ENCODE measurements around the gene ZNF333. TPM values are rescaled to one million over a fixed set of nuclear protein-coding genes. Genes with fewer than 3 reads are reported as not detected.

Gene ZNF333
- total RNA-seq, 4 donors from 2014 or later = 22.8 to 50.1 (median 26.0) TPM

- DNase-seq = no peak
- Histone ChIP-seq H3K9me3 (no peaks in the 10 kb centered on the region), H3K4me1 (no peaks in the 10 kb centered on the region), H3K27ac (no peak overlapping the region), H3K36me3 (no peaks in the 10 kb centered on the region), H3K4me3 (replicated peaks in 1 of 3) (no peak overlapping the region), H3K27me3 (no peaks in the 10 kb centered on the region)
- intact Hi-C loops (cut with DNase I) = no loop called here
- 84 to 87% methylated on average over 6 of the region's 6 CpGs for WGBS, 2 donors
- TF ChIP-seq POLR2A (IDR thresholded peaks at IDR 0.05) = no peak
- TF ChIP-seq CTCF (IDR thresholded peaks at IDR 0.05) = no peak
Observed at GRCh38 chr19:14677464-14677863, 12.4 kb upstream of the ZNF333 start.

GRCh38 chr19:14678199-14678598 lies 11.6 kb upstream of the ZNF333 start:
- Histone ChIP-seq H3K36me3 (no peaks in the 10 kb centered on the region), H3K4me3 (replicated peaks in 1 of 3) (no peak overlapping the region), H3K27me3 (no peaks in the 10 kb centered on the region), H3K9me3 (no peaks in the 10 kb centered on the region), H3K4me1 (no peaks in the 10 kb centered on the region), H3K27ac (no peak overlapping the region)
- 88 to 92% methylated on average over 9 of the region's 9 CpGs for WGBS, 2 donors
- intact Hi-C loops (cut with DNase I) = no loop called here
- DNase-seq = no peak
- TF ChIP-seq CTCF (IDR thresholded peaks at IDR 0.05) (no peak), POLR2A (IDR thresholded peaks at IDR 0.05) (no peak)

- Histone ChIP-seq H3K27ac (no peak overlapping the region), H3K4me1 (no peaks in the 10 kb centered on the region), H3K9me3 (no peaks in the 10 kb centered on the region), H3K36me3 (no peaks in the 10 kb centered on the region), H3K4me3 (replicated peaks in 1 of 3) (no peak overlapping the region), H3K27me3 (no peaks in the 10 kb centered on the region)
- WGBS, 2 donors = 83 to 93% methylated on average over 2 of the region's 2 CpGs
- no peak for DNase-seq
- TF ChIP-seq CTCF (IDR thresholded peaks at IDR 0.05) (no peak), POLR2A (IDR thresholded peaks at IDR 0.05) (no peak)
- intact Hi-C loops (cut with DNase I) = no loop called here
Observed at GRCh38 chr19:14682084-14682483, 7.8 kb upstream of the ZNF333 start.

- no peak overlapping the region for H3K4me3 ChIP-seq (replicated peaks in 1 of 3)
- H3K27me3 ChIP-seq = no peaks in the 10 kb centered on the region
- no peak for DNase-seq
- no peaks in the 10 kb centered on the region for H3K9me3 ChIP-seq
- 44 to 60% methylated on average over 3 of the region's 3 CpGs for WGBS, 2 donors
- no peaks in the 10 kb centered on the region for H3K36me3 ChIP-seq
- H3K27ac ChIP-seq = no peak overlapping the region
- intact Hi-C loops (cut with DNase I) = no loop called here
- TF ChIP-seq POLR2A (IDR thresholded peaks at IDR 0.05) (no peak), CTCF (IDR thresholded peaks at IDR 0.05) (no peak)
- no peaks in the 10 kb centered on the region for H3K4me1 ChIP-seq
Observed at GRCh38 chr19:14683439-14683838, 6.4 kb upstream of the ZNF333 start.

GRCh38 chr19:14686411-14686810 lies 3.4 kb upstream of the ZNF333 start:
- Histone ChIP-seq H3K27me3 (no peaks in the 10 kb centered on the region), H3K4me1 (peaks cover 0 to 8% of the 10 kb centered on the region in 2 donors), H3K4me3 (replicated peaks in 1 of 3) (no peak overlapping the region), H3K9me3 (no peaks in the 10 kb centered on the region), H3K36me3 (no peaks in the 10 kb centered on the region), H3K27ac (no peak overlapping the region)
- WGBS, 2 donors = 34 to 46% methylated on average over 3 of the region's 3 CpGs
- intact Hi-C loops (cut with DNase I) = no loop called here
- TF ChIP-seq POLR2A (IDR thresholded peaks at IDR 0.05) (no peak), CTCF (IDR thresholded peaks at IDR 0.05) (peak in 1 of 6 experiments; percentile 13)
- no peak for DNase-seq
